Osteoblast (primary cell): Measurements from ENCODE around the gene RBM19. TPM values are rescaled to one million over a fixed set of nuclear protein-coding genes. Genes with fewer than 3 reads are reported as not detected.

Source experiments
- DNase-seq: peaks from one replicate; pipeline ENCODE4 v3.0.0; 2011; ENCODE audit warnings: low spot score, mixed read lengths; ENCODE audit not compliant: insufficient read length; ENCODE audit errors: missing footprints
- H2AFZ ChIP-seq: 2 replicates; pipeline ENCODE4 v1.6.0; 2011; ENCODE audit warnings: mild to moderate bottlenecking, low read length
- H3K27ac ChIP-seq: 2 replicates; pipeline ENCODE4 v1.5.1; 2011; ENCODE audit warnings: mild to moderate bottlenecking, low read depth, low read length, moderate library complexity
- H3K27me3 ChIP-seq: 2 replicates; pipeline ENCODE4 v1.6.0; 2012; ENCODE audit warnings: mild to moderate bottlenecking, control low read depth, inconsistent platforms, low read length, moderate library complexity; ENCODE audit not compliant: insufficient read depth
- H3K36me3 ChIP-seq: 2 replicates; pipeline ENCODE4 v1.5.1; 2011; ENCODE audit warnings: mild to moderate bottlenecking, low read length, control low read depth, moderate library complexity; ENCODE audit not compliant: insufficient read depth
- H3K4me1 ChIP-seq: 2 replicates; pipeline ENCODE4 v1.5.1; 2011; ENCODE audit warnings: mild to moderate bottlenecking, low read length, control low read depth, moderate library complexity; ENCODE audit not compliant: insufficient read depth
- H3K4me2 ChIP-seq: 2 replicates; pipeline ENCODE4 v1.6.0; 2011; ENCODE audit warnings: mild to moderate bottlenecking, low read length; ENCODE audit not compliant: insufficient read depth
- H3K4me3 ChIP-seq: fragments of 200-600 bp; sonication (generic); 3 replicates; pipeline ENCODE4 v1.5.1; 2012; ENCODE audit warnings: mild to moderate bottlenecking, low read length, inconsistent platforms; ENCODE audit not compliant: insufficient read depth
- H3K79me2 ChIP-seq: 2 replicates; pipeline ENCODE4 v1.6.0; 2012; ENCODE audit warnings: mild to moderate bottlenecking, low read length, control low read depth, inconsistent platforms; ENCODE audit not compliant: insufficient read depth
- H3K9me3 ChIP-seq: 2 replicates; pipeline ENCODE4 v1.5.1; 2011; ENCODE audit warnings: low read depth, low read length, control low read depth
- H4K20me1 ChIP-seq: 2 replicates; pipeline ENCODE4 v1.6.0; 2012; ENCODE audit warnings: mild to moderate bottlenecking, low read length, control low read depth; ENCODE audit not compliant: insufficient read depth
- total RNA-seq: library from RNA; depleted of rRNA; stranded (reverse); fragments of >200 nt; gene quantifications from 2 replicates; pipeline ENCODE4 v1.2.3, GENCODE V29; 2012
- TF ChIP-seq, protein P1 (sequence below): IDR thresholded peaks from 2 replicates; pipeline ENCODE4 v1.5.1; 2011; ENCODE audit warnings: mild to moderate bottlenecking, low read depth, low read length, moderate library complexity; ENCODE audit errors: extremely low read depth

The RBM19 gene
- total RNA-seq, 1 donor: 27.5 TPM

DNA sequence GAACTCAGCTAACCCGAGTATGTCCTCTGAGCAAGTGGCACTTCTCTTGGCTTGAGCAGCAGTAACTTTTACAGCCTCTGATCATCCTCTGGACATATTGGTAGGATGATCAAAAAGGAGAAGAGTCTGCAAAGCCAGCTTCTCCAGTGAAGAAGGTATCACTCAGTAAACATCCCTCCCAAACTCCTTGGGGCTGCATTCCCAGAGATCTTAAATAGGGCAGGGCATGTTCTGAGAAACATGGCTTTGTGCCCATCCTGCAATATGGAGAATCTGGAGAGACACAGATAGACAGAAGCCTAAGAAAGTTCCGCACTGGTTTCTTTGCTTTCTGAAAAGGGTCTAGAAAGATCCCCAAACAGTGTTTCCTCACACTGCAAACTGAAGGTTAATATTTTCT lies 65.4 kb downstream of the RBM19 start:
- Histone ChIP-seq H4K20me1 (peaks cover 6% of the 10 kb centered on the region), H3K36me3 (no peaks in the 10 kb centered on the region), H3K27ac (no peak overlapping the region)

DNA sequence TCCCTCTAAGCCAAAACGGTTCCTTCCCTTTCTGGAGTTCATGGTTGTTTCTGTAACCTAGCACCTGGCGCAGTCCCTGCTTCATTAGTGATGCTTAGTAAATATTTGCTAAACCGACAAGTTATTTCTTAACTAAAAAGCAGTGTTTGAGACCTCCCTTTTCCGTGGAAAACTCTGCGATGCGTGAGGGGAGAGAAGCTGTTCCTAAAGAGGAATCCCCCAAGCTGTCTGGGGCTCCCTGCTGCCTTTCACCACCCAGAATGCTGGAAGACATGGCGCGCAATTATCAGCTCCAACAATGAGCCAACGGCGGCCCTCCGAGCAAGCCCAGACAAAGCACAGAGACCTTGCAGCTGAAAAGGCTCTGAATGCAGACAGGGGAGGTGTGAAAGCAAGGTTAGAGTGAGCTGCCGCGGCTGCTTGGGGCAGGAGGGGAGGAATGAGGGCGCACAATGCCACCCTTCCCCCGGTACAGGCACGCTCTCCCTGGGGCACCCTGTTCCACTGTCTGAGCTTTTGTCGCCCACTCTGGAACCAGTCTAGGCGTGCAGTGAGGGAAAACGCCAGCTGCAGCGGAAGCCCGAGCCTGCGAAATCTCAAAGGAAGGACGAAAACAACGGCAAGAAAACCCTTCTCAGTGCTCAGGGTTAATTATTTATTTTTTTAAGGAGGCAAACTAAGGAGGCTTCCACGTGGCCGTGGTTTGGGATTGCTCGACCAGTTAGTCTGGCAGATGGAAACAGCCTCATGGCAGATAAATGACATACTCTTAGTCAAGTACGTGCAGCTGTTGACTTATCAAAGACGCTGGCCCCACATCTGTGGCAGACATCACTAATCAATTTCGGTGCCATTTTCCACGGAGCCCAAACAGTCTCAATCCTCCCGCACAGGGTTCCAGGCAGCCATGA lies 66.3 kb downstream of the RBM19 start:
- Histone ChIP-seq H3K79me2 (no peaks in the 10 kb centered on the region), H2AFZ (no peak overlapping the region), H3K27me3 (no peaks in the 10 kb centered on the region), H3K27ac (no peak overlapping the region), H3K9me3 (no peaks in the 10 kb centered on the region), H3K4me2 (no peak overlapping the region), H3K4me1 (peaks cover 6% of the 10 kb centered on the region), H3K36me3 (no peaks in the 10 kb centered on the region), H4K20me1 (peaks cover 6% of the 10 kb centered on the region), H3K4me3 (no peak overlapping the region)
- DNase-seq: no peak
- TF ChIP-seq, protein P1, sequence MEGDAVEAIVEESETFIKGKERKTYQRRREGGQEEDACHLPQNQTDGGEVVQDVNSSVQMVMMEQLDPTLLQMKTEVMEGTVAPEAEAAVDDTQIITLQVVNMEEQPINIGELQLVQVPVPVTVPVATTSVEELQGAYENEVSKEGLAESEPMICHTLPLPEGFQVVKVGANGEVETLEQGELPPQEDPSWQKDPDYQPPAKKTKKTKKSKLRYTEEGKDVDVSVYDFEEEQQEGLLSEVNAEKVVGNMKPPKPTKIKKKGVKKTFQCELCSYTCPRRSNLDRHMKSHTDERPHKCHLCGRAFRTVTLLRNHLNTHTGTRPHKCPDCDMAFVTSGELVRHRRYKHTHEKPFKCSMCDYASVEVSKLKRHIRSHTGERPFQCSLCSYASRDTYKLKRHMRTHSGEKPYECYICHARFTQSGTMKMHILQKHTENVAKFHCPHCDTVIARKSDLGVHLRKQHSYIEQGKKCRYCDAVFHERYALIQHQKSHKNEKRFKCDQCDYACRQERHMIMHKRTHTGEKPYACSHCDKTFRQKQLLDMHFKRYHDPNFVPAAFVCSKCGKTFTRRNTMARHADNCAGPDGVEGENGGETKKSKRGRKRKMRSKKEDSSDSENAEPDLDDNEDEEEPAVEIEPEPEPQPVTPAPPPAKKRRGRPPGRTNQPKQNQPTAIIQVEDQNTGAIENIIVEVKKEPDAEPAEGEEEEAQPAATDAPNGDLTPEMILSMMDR: no peak

More for the DNA sequence above, 65.4 kb downstream of the RBM19 start:
- TF ChIP-seq, protein P1: no peak
- Histone ChIP-seq H3K9me3 (no peaks in the 10 kb centered on the region), H3K4me3 (no peak overlapping the region), H3K4me1 (peaks cover 6% of the 10 kb centered on the region), H3K79me2 (no peaks in the 10 kb centered on the region), H2AFZ (no peak overlapping the region), H3K27me3 (no peaks in the 10 kb centered on the region), H3K4me2 (no peak overlapping the region)
- no peak for DNase-seq

DNA sequence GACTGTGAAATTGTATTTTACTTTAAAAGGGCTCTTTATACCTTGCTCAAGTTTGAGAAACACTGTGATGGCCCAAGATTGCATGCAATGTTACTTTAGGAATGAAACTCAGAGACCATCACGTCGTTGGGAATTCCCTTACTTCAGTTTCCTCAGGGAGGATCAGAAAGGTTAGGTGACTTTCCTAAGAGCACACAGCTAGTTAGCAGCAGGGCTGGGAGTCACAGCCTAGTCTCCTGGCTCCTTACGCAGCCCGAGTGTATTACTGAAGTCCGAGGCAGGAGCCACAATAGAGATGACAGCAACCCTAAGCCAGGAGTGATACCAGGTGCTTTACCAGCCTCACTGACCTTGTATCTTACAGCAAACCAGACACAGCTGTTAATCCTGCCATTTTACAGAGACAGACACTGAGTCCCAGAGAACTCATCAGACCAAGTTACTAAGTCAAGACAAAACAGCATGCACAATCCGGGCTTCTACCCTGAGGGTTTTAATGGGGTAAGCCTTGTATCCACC lies 67.0 kb downstream of the RBM19 start:
- no peaks in the 10 kb centered on the region for H3K27me3 ChIP-seq

DNA sequence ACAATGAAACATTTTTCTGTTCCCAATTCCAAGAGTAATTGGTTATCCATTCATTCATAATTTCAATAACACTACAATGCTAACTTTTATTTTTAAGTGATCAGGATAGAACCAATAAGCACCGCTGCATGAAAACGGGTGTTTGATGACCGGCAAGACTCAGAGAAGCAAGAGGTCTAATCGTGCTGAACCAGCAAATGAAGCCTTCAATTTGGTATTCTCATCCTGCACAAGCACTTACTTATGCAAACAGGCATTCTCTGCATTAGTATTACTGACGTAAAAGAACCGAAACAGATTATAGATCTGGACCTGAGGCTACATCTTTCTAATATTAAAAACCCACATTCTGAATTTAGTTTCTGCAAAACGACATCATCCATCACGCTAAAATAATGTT lies 67.7 kb downstream of the RBM19 start:
- H3K27ac ChIP-seq: no peak overlapping the region
- H3K9me3 ChIP-seq: no peaks in the 10 kb centered on the region
- H4K20me1 ChIP-seq: peaks cover 6% of the 10 kb centered on the region
- H3K79me2 ChIP-seq: no peaks in the 10 kb centered on the region
- H3K36me3 ChIP-seq: no peaks in the 10 kb centered on the region
- no peak overlapping the region for H3K4me3 ChIP-seq
- H2AFZ ChIP-seq: no peak overlapping the region
- TF ChIP-seq, protein P1: no peak
- peaks cover under 1% of the 10 kb centered on the region for H3K4me1 ChIP-seq
- no peak overlapping the region for H3K4me2 ChIP-seq
- H3K27me3 ChIP-seq: no peaks in the 10 kb centered on the region
- no peak for DNase-seq

More for the DNA sequence above, 67.0 kb downstream of the RBM19 start:
- Histone ChIP-seq H2AFZ (no peak overlapping the region), H3K79me2 (no peaks in the 10 kb centered on the region), H3K27ac (no peak overlapping the region), H3K4me1 (peaks cover 6% of the 10 kb centered on the region), H4K20me1 (peaks cover 6% of the 10 kb centered on the region), H3K9me3 (no peaks in the 10 kb centered on the region), H3K36me3 (no peaks in the 10 kb centered on the region), H3K4me3 (no peak overlapping the region), H3K4me2 (no peak overlapping the region)
- DNase-seq: no peak
- TF ChIP-seq, protein P1: no peak
